Measurements from ENCODE around the gene TDRD10.

TDRD10 gene

DNA sequence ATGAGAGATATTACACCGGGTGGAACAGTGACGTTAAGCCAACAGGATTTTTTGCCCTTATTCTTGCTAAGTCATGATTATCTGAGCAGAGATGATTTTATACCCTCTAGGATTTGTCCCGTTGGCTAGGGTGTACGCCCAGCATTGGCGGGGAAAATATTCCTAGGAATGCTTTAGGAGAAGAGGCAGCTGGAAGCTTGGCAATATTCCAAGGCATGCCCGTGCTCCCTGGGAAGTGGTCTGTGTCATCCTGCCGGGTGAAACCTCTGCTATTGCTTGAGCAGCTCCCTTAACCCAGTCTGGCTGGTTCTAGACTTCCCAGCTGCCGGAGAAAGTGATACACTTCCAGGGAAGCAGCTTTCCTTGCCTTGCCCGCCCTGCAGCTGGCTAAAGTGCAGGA is 81.8 kb downstream of the TDRD10 start:
- no peak for DNase-seq

DNA sequence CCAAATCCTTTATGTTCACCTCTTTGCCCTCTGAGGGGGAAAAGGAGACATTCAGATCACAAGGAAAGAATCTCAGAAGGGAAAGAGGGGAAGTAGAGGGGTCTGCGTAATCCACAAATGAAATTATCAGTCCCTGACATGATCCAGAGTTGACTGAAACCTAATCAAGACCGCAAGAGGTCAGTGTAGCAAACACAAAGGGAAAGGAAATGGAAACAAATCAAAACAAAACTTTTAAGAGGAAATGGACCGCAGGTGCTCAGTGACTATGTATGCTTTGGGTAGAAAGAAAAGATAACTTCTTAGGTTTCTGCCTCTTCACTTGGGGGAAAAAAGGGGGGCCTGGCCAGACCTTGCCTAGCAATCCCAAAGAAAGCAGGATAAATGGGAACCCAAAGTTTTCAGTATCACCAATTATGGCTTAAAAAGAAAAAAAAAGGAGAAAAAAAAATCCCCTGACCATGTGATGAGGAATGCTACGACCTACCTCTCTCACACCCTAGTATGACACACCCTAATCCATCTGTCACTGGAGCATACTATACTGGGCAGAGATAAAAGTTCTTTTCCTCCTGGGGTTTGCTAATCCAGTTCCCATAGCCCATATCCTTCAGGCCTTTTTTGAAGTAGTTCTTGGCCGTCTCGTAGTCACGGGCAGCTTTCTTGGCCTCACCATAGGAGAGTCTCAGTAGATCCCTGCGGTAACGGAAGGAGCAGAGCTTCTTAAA is 82.4 kb downstream of the TDRD10 start:
- no peak for DNase-seq

DNA sequence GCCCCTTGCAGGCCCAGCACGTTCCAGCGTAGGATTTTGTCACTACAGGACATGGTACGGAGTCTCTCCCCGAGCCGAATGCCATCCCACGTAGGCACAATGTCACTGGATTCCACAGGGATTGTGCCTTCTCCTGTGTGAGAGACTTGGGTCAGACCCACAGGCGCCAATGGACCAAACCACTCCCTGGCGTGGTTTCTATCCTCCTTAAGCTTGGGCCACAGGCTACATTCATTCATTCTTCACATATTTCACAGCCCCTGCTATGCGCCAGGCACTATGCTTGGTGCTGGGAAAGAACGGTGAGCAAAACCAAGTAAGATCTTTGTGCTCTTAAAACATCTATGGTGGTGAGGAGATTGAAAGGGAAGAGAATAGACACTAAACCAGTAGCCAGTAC is 84.2 kb downstream of the TDRD10 start:
- no peak for DNase-seq

DNA sequence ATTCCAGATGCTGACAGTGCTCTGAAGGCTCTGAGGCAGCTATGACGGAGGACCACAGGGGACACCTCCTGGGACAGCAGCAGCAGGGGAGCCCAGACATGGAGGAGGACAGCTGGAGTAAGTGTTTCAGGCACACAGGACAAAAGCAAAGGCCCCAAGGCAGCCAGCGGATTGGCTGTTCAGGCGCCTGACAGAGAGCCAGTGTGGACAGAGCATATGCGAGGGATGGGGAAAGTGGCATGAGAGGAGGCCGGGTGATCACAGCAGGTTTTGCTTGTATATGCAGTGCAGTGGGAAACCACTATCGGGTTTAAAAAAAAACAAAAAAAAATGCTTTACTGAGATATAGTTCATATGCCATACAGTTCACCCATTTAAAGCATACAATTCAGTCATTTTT is 84.6 kb downstream of the TDRD10 start:
- no peak for DNase-seq

DNA sequence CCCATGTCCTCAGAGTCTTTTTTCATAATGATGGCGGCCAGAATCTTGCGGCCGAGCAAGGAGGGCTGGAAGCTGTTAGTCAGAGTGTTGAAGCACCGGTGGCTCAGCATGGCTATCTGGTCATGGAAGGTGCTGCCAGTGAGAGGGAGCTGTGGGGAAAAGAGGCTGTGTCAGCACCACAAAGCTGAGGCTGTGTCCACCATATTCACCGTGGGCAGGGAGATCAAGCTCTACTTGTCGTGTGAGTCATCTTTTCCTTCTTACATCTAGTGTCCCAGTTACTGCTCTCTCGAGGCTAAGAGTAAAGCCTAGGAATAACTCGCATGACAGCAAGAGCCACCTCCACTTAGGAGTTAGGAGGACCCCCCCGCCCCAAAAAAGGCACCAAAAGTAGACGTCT is 87.8 kb downstream of the TDRD10 start:
- DNase-seq, result no peak

DNA sequence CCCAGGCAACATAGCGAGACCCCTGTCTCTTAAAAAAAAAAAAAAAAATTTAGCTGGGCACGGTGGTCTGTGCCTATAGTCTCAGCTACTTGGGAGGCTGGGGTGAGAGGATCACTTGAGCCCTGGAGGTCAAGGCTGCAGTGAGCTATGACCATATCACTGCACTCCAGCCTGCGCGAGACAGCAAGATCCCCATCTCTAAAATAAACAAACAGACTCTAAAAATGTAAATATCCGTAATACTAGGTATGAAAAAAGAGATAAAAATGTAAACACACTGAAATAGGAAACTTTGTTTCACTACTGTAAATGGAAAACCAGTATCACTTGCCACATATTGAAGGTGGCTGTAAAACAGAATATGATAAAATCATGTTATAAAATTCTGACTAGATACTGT is 88.7 kb downstream of the TDRD10 start:
- DNase-seq, result no peak

DNA sequence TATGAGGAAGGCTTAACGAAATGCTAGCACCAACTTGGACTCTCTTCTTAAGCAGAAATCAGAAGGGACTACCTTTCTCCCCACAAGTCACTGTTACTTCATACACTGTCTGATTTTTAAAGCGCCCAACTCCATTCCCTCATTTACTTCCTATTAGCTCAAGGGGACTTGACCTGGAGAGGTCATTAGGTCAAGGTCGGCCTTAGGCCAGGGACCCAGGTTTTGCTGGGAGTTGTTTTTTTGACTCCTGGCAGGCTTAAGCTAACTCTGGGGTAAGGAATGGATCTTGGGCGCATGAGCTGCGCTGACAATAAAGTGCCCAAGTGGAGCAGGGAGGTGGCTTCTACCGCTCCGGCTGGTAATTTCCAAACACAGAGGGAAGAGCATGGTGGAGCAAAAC is 89.2 kb downstream of the TDRD10 start:
- no peak for DNase-seq

DNA sequence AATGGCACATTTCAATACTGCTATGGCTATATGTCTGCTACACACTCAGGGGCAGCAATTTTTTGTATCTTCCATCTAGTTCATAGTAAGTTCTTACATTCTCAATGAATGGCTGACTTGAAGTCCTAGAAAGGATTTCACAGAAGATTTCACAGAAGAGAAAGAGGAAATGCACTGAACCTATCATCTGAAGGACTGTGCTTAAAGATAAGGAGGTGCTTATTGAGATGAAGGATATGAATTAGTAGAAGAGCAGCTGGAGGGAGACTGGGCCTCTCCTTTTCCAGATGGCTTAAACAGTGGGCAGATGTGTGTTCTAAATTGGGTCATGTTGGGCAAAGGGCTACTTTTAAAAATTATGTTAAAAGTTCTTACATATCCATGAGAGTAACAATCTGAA is 91.4 kb downstream of the TDRD10 start:
- no peak for DNase-seq

DNA sequence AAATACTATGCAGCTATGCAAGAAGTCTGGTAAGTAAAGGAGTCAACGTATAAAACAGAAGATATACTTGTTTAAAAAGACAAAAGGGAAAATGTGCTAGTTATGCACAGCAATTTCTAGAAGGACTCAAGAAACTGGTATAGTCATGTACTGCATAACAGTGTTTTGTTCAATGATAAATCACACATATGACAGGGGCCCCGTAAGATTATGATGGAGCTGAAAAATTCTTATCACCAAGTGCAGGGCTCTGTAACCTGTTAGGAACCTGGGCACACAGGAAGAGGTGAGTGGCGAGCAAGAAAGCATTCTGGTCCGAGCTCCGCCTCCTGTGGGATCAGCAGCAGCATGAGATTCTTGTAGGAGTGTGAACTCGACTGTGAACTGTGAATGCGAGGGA is 92.8 kb downstream of the TDRD10 start:
- DNase-seq, result no peak

DNA sequence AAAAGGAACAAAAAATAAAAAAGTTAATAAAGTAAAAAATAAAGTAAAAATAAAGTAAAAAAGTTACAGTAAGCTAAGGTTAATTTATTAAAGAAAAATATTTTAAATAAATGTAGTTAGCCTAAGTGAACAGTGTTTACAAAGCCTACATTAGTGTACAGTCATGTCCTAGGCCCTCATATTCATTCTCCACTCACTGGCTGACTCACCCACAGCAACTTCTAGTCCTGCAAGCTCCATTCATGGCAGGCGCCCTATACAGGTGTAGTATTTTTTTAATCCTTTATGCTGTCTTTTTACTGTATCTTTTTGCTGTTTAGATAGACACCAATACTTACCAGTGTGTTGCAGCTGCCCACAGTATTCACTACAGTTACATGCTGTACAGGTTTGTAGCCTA is 93.6 kb downstream of the TDRD10 start:
- DNase-seq, result no peak
